AG10803 (cell line): Measurements from ENCODE around the gene PLXNA3.
A peak's percentile ranks its signal among the peaks of the same experiment; 100 is the strongest.

ENCODE experiments used
- DNase-seq: peaks from one replicate; pipeline ENCODE4 v3.0.0; 2010; ENCODE audit warnings: low read depth
- H3K4me3 ChIP-seq: 2 replicates; pipeline ENCODE4 v1.5.1; 2011; ENCODE audit warnings: mild to moderate bottlenecking, low read length, control low read depth
- TF ChIP-seq, protein P1 (sequence below): conservative IDR thresholded peaks from 2 replicates; pipeline ENCODE4 v1.5.1; 2011; ENCODE audit warnings: mild to moderate bottlenecking, low read length, control low read depth, inconsistent platforms

Gene PLXNA3

DNA sequence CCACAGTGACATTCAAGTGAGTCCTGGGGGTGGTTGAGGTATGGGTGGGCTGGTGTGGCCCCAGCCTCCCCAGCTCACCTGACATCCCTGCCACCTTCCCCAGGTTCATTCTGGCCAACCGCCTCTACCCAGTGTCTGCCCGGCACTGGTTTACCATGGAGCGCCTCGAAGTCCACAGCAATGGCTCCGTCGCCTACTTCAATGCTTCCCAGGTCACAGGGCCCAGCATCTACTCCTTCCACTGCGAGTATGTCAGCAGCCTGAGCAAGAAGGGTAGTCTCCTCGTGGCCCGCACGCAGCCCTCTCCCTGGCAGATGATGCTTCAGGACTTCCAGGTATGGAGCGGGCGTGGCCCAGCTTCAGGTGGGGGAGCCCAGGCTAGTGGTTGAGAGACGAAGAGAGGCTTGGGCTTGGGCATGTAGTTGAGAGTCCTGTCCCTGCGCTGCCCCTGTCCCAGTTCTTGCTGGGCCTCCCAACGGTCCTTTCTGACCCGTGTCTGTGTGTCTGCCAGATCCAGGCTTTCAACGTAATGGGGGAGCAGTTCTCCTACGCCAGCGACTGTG is 22.8 kb upstream of the PLXNA3 start:
- H3K4me3 ChIP-seq, result no peak overlapping the region
- TF ChIP-seq, protein P1, sequence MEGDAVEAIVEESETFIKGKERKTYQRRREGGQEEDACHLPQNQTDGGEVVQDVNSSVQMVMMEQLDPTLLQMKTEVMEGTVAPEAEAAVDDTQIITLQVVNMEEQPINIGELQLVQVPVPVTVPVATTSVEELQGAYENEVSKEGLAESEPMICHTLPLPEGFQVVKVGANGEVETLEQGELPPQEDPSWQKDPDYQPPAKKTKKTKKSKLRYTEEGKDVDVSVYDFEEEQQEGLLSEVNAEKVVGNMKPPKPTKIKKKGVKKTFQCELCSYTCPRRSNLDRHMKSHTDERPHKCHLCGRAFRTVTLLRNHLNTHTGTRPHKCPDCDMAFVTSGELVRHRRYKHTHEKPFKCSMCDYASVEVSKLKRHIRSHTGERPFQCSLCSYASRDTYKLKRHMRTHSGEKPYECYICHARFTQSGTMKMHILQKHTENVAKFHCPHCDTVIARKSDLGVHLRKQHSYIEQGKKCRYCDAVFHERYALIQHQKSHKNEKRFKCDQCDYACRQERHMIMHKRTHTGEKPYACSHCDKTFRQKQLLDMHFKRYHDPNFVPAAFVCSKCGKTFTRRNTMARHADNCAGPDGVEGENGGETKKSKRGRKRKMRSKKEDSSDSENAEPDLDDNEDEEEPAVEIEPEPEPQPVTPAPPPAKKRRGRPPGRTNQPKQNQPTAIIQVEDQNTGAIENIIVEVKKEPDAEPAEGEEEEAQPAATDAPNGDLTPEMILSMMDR, result no peak
- DNase-seq, result no peak

DNA sequence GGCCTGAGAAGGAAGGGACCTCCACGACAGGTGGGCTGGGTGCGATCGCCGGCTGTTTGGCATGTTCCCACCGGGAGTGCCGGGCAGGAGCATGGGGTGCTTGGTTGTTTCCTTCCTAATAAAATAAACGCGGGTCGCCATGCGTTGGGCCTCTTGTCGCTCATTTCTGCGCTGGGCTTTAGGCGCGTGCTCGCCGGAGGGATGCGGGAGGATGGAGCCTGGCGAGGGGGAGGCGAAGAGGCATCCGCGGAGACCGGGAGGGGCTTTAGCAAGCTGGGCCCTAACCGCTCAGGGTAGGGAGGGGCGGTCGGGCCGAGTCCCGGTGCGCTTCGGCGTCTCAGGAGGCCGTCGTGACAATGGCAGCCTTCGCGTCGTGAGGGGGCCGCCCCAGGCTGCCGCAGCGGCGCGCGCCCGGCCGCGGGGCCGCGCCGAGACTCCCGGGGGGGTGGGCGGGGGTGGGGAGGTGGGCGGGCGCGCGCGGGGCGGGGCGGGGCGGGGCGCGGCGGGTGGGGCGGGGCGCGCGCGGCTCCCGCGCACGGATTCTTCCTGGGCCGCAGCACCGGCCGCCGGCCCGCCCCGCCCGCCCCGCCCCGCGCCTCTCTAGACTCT is 21.6 kb upstream of the PLXNA3 start:
- H3K4me3 ChIP-seq, result peak overlapping the region; percentile 42
- peak; percentile 35 for DNase-seq
- TF ChIP-seq, protein P1, result no peak

DNA sequence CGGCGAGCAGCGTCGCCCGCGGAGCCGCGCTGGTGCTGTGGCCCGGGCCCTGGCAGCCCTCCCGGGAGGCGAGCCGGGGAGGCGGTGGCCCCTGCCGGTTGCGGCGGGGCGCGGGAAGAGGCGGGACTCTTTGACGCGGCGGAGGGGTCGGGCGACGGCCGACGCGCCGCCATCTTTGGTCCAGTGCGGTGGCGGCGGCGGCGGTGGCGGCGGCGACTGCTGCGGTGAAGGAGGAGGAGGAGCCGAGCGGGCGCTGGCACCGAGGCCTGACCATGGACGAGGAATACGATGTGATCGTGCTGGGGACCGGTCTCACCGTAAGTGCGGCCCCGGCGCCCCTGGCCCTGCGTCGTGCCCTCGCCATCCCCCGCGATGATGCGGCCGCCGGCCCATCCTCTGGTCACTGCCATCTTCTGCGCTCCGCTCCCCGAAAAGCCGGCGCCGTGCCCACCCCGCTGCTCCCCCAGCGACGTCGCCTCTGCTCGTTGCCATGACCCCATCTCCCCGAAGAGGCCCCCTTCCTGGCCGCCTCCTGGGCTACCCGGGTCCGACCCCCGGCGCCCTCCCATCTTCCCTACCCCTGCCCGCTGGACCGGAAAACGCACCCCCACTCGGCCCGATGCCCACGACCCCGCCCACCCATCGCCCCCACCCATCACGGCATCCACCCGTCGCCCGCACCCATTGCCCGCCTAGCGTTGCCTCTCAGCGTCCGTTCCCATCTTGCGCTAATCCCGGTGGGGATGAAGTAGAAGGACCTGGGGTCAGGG is 20.9 kb upstream of the PLXNA3 start, which contains the start of gene GDI1:
Gene GDI1, plus strand, starts transcription at position 172 of the 770 bp plus-strand sequence. Its CDS starts 101 bp downstream, at position 273.
- TF ChIP-seq, protein P1, result no peak
- DNase-seq, result peak; percentile 62
- peak within 1 kb of the TSS; percentile 71 for H3K4me3 ChIP-seq

DNA sequence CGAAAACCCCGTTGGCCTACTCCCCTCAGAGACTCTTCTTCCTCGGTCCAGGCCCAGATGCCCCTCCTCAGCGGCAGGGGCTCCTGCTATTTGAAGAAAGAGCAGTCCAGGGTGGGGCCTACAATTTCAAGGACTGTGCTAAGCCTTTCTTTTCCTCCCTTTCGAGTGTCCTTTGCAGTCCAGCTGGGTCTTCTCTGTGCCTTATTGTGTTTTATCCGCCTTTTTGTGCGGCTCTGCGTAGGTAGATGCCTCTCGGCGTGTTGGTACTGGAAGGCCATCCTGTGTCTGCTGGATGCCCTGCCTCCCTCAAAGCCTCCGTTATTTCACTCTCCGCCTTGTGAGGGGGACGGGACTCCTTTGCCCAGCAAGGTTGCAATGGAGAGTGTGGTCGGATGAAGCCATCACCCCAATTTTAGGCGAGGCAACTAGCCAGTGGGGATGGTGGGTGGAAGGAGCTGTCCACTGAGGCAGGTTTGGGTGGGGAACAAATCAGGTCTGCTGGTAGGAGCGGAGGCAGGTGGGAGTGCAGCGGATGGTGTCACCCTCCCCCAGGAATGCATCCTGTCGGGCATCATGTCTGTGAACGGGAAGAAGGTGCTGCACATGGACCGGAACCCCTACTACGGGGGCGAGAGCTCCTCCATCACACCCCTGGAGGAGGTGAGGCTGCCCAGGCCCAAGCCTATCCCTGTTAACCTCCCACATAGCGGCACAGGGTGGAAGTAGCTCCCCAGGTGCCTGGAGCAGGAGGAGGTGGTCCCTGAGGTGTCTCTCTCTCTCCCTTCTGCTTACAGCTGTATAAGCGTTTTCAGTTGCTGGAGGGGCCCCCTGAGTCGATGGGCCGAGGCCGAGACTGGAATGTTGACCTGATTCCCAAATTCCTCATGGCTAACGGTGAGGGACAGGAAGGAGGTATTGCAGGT is 19.8 kb upstream of the PLXNA3 start:
- peak overlapping the region; percentile 71 for H3K4me3 ChIP-seq
- TF ChIP-seq, protein P1, result no peak
- no peak for DNase-seq

DNA sequence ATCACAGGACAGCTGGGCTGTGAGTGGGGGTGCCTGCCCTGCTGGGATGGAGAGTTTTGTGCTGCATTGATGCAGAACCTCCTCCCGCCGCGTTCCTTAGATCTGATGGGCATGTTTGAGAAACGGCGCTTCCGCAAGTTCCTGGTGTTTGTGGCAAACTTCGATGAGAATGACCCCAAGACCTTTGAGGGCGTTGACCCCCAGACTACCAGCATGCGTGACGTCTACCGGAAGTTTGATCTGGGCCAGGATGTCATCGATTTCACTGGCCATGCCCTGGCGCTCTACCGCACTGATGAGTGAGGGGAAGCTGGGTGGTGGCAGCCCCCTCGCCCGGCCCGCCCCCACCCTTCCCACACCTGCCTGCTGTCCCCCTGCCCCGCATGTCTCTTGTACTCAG is 18.2 kb upstream of the PLXNA3 start:
- TF ChIP-seq, protein P1, result no peak
- H3K4me3 ChIP-seq, result no peak overlapping the region
- DNase-seq, result no peak

DNA sequence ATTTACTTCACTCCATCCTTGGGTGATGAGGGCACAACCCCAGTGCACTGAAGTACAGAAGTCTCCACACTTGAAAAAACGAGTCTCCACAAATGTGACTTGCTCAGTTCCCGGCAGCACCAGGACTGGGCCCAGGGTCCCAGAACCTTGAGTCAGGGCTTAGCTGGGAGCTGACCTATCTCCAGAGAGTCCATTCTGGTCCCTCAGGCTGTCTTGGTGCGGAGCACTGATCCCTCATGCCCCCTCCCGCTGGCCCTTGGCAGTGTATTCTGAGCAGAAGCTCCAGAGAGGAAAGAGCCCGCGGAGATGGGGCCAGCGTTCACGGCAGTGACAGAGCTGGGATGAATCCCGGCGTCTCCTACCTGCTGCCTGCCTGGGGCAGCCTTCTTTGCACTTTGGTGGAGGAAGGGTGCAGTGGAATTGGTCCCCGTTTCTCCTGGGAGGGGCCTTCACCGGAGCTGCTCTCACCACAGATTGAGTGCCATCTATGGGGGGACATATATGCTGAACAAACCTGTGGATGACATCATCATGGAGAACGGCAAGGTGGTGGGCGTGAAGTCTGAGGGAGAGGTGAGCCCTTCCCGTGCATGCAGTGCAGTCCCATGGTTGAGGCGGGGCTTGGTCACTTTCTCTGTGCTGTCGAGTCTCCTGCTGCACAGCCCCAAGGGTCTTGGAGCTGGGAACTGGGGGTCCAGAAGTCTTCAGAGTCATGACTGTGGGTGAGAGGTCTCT is 17.3 kb upstream of the PLXNA3 start:
- no peak overlapping the region for H3K4me3 ChIP-seq
- no peak for DNase-seq
- TF ChIP-seq, protein P1, result no peak
